GM23338 (cell line): Measurements from ENCODE around the gene TPRG1. TPM values are rescaled to one million over a fixed set of nuclear protein-coding genes. Genes with fewer than 3 reads are reported as not detected.

ENCODE experiments used
- ATAC-seq: fragments of 200-7000 bp; cut with Tn5 transposase; 3 replicates; pipeline ENCODE4 v1.9.1; 2020
- DNase-seq: peaks from one replicate; pipeline ENCODE4 v3.0.0-alpha.2; 2015; ENCODE audit warnings: low spot score
- H2AFZ ChIP-seq: fragments of 200-600 bp; sonication (generic); 2 replicates; pipeline ENCODE4 v1.8.0; 2016; ENCODE audit warnings: antibody characterized with exemption, mild to moderate bottlenecking, moderate library complexity
- H3F3A ChIP-seq: fragments of 200-600 bp; sonication (generic); replicated peaks from 2 replicates; pipeline ENCODE4 v1.8.0; 2017; ENCODE audit warnings: antibody characterized with exemption, mixed run types, low read depth
- H3K27ac ChIP-seq: fragments of 200-600 bp; sonication (generic); 2 replicates; pipeline ENCODE4 v1.6.1; 2016; ENCODE audit warnings: low read depth
- H3K27me3 ChIP-seq: fragments of 200-600 bp; sonication (generic); 2 replicates; pipeline ENCODE4 v1.8.0; 2016; ENCODE audit warnings: mild to moderate bottlenecking, mixed run types, moderate library complexity; ENCODE audit not compliant: insufficient read depth
- H3K36me3 ChIP-seq: fragments of 200-600 bp; sonication (generic); 2 replicates; pipeline ENCODE4 v1.8.0; 2016; ENCODE audit warnings: mild to moderate bottlenecking; ENCODE audit not compliant: insufficient read depth
- H3K4me1 ChIP-seq: fragments of 200-600 bp; sonication (generic); 2 replicates; pipeline ENCODE4 v1.8.0; 2016; ENCODE audit warnings: mild to moderate bottlenecking, moderate library complexity; ENCODE audit not compliant: insufficient read depth
- H3K4me2 ChIP-seq: fragments of 200-600 bp; sonication (generic); 2 replicates; pipeline ENCODE4 v1.7.1; 2017; ENCODE audit warnings: mixed run types
- H3K4me3 ChIP-seq: fragments of 200-600 bp; sonication (generic); 2 replicates; pipeline ENCODE4 v1.6.1; 2016; ENCODE audit warnings: mixed run types
- H3K79me2 ChIP-seq: fragments of 200-600 bp; sonication (generic); replicated peaks from 2 replicates; pipeline ENCODE4 v1.8.0; 2017; ENCODE audit warnings: mild to moderate bottlenecking; ENCODE audit not compliant: insufficient read depth
- H3K9me2 ChIP-seq: fragments of 200-600 bp; sonication (generic); 2 replicates; pipeline ENCODE4 v1.8.0; 2017; ENCODE audit not compliant: insufficient read depth
- H4K20me1 ChIP-seq: fragments of 200-600 bp; sonication (generic); replicated peaks from 2 replicates; pipeline ENCODE4 v1.8.0; 2017; ENCODE audit warnings: mild to moderate bottlenecking; ENCODE audit not compliant: insufficient read depth
- H3K27ac Mint-ChIP-seq: 2 replicates; pipeline ENCODE4 v1.8.0; 2020; ENCODE audit warnings: inconsistent platforms, mild to moderate bottlenecking, moderate library complexity, mixed read lengths
- H3K27me3 Mint-ChIP-seq: 3 replicates; pipeline ENCODE4 v1.8.0; 2022; ENCODE audit warnings: low read depth, mild to moderate bottlenecking, moderate library complexity, mixed read lengths, inconsistent platforms; ENCODE audit not compliant: insufficient read depth, poor library complexity
- H3K36me3 Mint-ChIP-seq: 3 replicates; pipeline ENCODE4 v1.8.0; 2021; ENCODE audit warnings: low read depth, mild to moderate bottlenecking, inconsistent platforms, moderate library complexity, mixed read lengths
- H3K4me1 Mint-ChIP-seq: 3 replicates; pipeline ENCODE4 v1.8.0; 2020; ENCODE audit warnings: mild to moderate bottlenecking, inconsistent platforms, mixed read lengths
- H3K4me3 Mint-ChIP-seq: 3 replicates; pipeline ENCODE4 v1.8.0; 2021; ENCODE audit warnings: moderate library complexity, mild to moderate bottlenecking, inconsistent platforms, mixed read lengths
- H3K9me3 Mint-ChIP-seq: 3 replicates; pipeline ENCODE4 v1.8.0; 2020; ENCODE audit warnings: moderate library complexity, mild to moderate bottlenecking, inconsistent platforms, mixed read lengths
- CREB1 ChIP-seq: fragments of 250-450 bp; sonication (Bioruptor Pico); IDR thresholded peaks from 2 replicates; pipeline ENCODE4 v1.5.0; 2020; ENCODE audit warnings: low read depth, mild to moderate bottlenecking, moderate library complexity
- JUNB ChIP-seq: IDR thresholded peaks from one replicate; pipeline ENCODE4 v1.6.1; 2016; ENCODE audit warnings: antibody characterized with exemption; ENCODE audit not compliant: unreplicated experiment
- NANOG ChIP-seq: IDR thresholded peaks from 2 replicates; pipeline ENCODE4 v1.6.1; 2016; ENCODE audit warnings: antibody characterized with exemption, borderline replicate concordance
- STAT1 ChIP-seq: IDR thresholded peaks from one replicate; pipeline ENCODE4 v1.6.1; 2016; ENCODE audit warnings: antibody characterized with exemption; ENCODE audit not compliant: unreplicated experiment
- ZNF331 ChIP-seq: fragments of 250-450 bp; sonication (Bioruptor Pico); IDR thresholded peaks from 2 replicates; pipeline ENCODE4 v1.5.0; 2020; ENCODE audit warnings: low read depth, mild to moderate bottlenecking, moderate library complexity
- polyA plus RNA-seq: library from polyadenylated mRNA; unstranded; fragments of >200 nt; fragmentation: Nextera tagmentation; extraction: Ambion mirVana; gene quantifications from 2 replicates; pipeline ENCODE4 v1.2.1, GENCODE V29; 2016
- total RNA-seq: library from RNA; depleted of rRNA; stranded (reverse); fragments of >200 nt; shearing (Covaris generic); gene quantifications from 2 replicates; pipeline ENCODE4 v1.2.3, GENCODE V29; 2014
- TF ChIP-seq, protein P1 (sequence below): IDR thresholded peaks from 2 replicates; pipeline ENCODE4 v1.6.1; 2016; ENCODE audit warnings: antibody characterized with exemption
- TF ChIP-seq, protein P2 (sequence below): IDR thresholded peaks from one replicate; pipeline ENCODE4 v1.6.1; 2018; ENCODE audit warnings: antibody characterized with exemption; ENCODE audit not compliant: unreplicated experiment
- TF ChIP-seq, protein P3 (sequence below): fragments of 250-450 bp; sonication (Bioruptor Pico); IDR thresholded peaks from 2 replicates; pipeline ENCODE4 v1.5.0; 2020; ENCODE audit warnings: mild to moderate bottlenecking, moderate library complexity
- TF ChIP-seq, protein P4 (sequence below), 2 experiments: fragments of 200-600 bp in 1 of 2; sonication (generic) in 1 of 2; conservative IDR thresholded peaks; 2 replicates each; pipeline versions ENCODE4 v1.5.1 to v1.6.1; 2016 to 2017; ENCODE audit warnings: antibody characterized with exemption in 2 of 2, low read depth in 2 of 2, mild to moderate bottlenecking in 2 of 2, moderate library complexity in 1 of 2

Gene TPRG1
- total and polyA plus RNA-seq, 2 experiments from 2014 or later, result 0.74 to 1.7 TPM

DNA sequence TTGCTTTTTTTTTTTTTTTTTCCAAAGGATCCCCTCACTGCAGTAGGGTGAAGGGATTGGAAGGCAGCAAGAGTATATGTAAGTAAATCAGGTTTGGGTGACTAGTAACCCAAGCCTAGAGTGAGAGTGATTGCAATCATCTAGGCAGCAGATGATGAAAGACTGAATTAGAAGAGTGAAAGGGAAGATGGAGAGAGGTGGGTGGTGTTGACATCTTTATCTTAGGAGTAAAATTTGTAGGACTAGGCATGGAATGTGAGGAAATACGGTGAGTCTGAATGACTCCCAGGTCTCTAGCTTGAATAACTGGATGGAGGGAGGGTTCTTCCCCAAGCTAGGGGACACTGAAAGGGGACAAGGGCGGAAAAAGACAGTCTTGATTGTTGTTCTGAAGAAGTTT is 63.4 kb downstream of the TPRG1 start:
- Mint-ChIP-seq H3K27ac (no peak overlapping the region), H3K9me3 (no peaks in the 10 kb centered on the region)
- no peak for ATAC-seq

More for the DNA sequence above, 63.4 kb downstream of the TPRG1 start:
- no peak overlapping the region for H3K4me3 ChIP-seq
- no peaks in the 10 kb centered on the region for H3K79me2 ChIP-seq
- no peaks in the 10 kb centered on the region for H3K4me1 ChIP-seq
- H3K9me2 ChIP-seq, result peaks cover 5% of the 10 kb centered on the region; the same call in 1 of the 2 replicates
- TF ChIP-seq, protein P1, sequence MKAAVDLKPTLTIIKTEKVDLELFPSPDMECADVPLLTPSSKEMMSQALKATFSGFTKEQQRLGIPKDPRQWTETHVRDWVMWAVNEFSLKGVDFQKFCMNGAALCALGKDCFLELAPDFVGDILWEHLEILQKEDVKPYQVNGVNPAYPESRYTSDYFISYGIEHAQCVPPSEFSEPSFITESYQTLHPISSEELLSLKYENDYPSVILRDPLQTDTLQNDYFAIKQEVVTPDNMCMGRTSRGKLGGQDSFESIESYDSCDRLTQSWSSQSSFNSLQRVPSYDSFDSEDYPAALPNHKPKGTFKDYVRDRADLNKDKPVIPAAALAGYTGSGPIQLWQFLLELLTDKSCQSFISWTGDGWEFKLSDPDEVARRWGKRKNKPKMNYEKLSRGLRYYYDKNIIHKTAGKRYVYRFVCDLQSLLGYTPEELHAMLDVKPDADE, result no peak
- TF ChIP-seq JUNB (no peak), ZNF331 (CRISPR knock-in tag) (no peak), NANOG (no peak), STAT1 (no peak), CREB1 (CRISPR knock-in tag) (no peak)
- TF ChIP-seq, protein P2, sequence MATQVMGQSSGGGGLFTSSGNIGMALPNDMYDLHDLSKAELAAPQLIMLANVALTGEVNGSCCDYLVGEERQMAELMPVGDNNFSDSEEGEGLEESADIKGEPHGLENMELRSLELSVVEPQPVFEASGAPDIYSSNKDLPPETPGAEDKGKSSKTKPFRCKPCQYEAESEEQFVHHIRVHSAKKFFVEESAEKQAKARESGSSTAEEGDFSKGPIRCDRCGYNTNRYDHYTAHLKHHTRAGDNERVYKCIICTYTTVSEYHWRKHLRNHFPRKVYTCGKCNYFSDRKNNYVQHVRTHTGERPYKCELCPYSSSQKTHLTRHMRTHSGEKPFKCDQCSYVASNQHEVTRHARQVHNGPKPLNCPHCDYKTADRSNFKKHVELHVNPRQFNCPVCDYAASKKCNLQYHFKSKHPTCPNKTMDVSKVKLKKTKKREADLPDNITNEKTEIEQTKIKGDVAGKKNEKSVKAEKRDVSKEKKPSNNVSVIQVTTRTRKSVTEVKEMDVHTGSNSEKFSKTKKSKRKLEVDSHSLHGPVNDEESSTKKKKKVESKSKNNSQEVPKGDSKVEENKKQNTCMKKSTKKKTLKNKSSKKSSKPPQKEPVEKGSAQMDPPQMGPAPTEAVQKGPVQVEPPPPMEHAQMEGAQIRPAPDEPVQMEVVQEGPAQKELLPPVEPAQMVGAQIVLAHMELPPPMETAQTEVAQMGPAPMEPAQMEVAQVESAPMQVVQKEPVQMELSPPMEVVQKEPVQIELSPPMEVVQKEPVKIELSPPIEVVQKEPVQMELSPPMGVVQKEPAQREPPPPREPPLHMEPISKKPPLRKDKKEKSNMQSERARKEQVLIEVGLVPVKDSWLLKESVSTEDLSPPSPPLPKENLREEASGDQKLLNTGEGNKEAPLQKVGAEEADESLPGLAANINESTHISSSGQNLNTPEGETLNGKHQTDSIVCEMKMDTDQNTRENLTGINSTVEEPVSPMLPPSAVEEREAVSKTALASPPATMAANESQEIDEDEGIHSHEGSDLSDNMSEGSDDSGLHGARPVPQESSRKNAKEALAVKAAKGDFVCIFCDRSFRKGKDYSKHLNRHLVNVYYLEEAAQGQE, result no peak
- TF ChIP-seq, protein P3, sequence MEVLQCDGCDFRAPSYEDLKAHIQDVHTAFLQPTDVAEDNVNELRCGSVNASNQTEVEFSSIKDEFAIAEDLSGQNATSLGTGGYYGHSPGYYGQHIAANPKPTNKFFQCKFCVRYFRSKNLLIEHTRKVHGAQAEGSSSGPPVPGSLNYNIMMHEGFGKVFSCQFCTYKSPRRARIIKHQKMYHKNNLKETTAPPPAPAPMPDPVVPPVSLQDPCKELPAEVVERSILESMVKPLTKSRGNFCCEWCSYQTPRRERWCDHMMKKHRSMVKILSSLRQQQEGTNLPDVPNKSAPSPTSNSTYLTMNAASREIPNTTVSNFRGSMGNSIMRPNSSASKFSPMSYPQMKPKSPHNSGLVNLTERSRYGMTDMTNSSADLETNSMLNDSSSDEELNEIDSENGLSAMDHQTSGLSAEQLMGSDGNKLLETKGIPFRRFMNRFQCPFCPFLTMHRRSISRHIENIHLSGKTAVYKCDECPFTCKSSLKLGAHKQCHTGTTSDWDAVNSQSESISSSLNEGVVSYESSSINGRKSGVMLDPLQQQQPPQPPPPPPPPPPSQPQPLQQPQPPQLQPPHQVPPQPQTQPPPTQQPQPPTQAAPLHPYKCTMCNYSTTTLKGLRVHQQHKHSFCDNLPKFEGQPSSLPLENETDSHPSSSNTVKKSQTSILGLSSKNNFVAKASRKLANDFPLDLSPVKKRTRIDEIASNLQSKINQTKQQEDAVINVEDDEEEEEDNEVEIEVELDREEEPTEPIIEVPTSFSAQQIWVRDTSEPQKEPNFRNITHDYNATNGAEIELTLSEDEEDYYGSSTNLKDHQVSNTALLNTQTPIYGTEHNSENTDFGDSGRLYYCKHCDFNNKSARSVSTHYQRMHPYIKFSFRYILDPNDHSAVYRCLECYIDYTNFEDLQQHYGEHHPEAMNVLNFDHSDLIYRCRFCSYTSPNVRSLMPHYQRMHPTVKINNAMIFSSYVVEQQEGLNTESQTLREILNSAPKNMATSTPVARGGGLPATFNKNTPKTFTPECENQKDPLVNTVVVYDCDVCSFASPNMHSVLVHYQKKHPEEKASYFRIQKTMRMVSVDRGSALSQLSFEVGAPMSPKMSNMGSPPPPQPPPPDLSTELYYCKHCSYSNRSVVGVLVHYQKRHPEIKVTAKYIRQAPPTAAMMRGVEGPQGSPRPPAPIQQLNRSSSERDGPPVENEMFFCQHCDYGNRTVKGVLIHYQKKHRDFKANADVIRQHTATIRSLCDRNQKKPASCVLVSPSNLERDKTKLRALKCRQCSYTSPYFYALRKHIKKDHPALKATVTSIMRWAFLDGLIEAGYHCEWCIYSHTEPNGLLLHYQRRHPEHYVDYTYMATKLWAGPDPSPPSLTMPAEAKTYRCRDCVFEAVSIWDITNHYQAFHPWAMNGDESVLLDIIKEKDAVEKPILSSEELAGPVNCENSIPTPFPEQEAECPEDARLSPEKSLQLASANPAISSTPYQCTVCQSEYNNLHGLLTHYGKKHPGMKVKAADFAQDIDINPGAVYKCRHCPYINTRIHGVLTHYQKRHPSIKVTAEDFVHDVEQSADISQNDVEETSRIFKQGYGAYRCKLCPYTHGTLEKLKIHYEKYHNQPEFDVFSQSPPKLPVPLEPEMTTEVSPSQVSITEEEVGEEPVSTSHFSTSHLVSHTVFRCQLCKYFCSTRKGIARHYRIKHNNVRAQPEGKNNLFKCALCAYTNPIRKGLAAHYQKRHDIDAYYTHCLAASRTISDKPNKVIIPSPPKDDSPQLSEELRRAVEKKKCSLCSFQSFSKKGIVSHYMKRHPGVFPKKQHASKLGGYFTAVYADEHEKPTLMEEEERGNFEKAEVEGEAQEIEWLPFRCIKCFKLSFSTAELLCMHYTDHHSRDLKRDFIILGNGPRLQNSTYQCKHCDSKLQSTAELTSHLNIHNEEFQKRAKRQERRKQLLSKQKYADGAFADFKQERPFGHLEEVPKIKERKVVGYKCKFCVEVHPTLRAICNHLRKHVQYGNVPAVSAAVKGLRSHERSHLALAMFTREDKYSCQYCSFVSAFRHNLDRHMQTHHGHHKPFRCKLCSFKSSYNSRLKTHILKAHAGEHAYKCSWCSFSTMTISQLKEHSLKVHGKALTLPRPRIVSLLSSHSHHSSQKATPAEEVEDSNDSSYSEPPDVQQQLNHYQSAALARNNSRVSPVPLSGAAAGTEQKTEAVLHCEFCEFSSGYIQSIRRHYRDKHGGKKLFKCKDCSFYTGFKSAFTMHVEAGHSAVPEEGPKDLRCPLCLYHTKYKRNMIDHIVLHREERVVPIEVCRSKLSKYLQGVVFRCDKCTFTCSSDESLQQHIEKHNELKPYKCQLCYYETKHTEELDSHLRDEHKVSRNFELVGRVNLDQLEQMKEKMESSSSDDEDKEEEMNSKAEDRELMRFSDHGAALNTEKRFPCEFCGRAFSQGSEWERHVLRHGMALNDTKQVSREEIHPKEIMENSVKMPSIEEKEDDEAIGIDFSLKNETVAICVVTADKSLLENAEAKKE (CRISPR knock-in tag), result no peak
- TF ChIP-seq, protein P4, sequence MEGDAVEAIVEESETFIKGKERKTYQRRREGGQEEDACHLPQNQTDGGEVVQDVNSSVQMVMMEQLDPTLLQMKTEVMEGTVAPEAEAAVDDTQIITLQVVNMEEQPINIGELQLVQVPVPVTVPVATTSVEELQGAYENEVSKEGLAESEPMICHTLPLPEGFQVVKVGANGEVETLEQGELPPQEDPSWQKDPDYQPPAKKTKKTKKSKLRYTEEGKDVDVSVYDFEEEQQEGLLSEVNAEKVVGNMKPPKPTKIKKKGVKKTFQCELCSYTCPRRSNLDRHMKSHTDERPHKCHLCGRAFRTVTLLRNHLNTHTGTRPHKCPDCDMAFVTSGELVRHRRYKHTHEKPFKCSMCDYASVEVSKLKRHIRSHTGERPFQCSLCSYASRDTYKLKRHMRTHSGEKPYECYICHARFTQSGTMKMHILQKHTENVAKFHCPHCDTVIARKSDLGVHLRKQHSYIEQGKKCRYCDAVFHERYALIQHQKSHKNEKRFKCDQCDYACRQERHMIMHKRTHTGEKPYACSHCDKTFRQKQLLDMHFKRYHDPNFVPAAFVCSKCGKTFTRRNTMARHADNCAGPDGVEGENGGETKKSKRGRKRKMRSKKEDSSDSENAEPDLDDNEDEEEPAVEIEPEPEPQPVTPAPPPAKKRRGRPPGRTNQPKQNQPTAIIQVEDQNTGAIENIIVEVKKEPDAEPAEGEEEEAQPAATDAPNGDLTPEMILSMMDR (conservative IDR thresholded peaks at IDR 0.05; ENCODE audit: low read depth in 2 of 2), result no peak
- H2AFZ ChIP-seq, result no peak overlapping the region
- H3K36me3 ChIP-seq, result no peaks in the 10 kb centered on the region
- H3K27me3 ChIP-seq, result no peaks in the 10 kb centered on the region
- Mint-ChIP-seq H3K27me3 (peaks cover 3% of the 10 kb centered on the region), H3K4me3 (no peak overlapping the region), H3K4me1 (no peaks in the 10 kb centered on the region), H3K36me3 (no peaks in the 10 kb centered on the region)
- no peaks in the 10 kb centered on the region for H4K20me1 ChIP-seq
- no peaks in the 10 kb centered on the region for H3F3A ChIP-seq
- no peak overlapping the region for H3K4me2 ChIP-seq
- no peak overlapping the region for H3K27ac ChIP-seq
- no peak for DNase-seq
